Endothelial cell of umbilical vein (primary cell): ENCODE results near the gene TEX11. TPM values are rescaled to one million over a fixed set of nuclear protein-coding genes. Genes with fewer than 3 reads are reported as not detected.

Experiments
- BruUV-seq: library from RNA; stranded (reverse); fragments of 400-500 nt; replicated peaks from 2 replicates; lab custom pipeline; 2021; lab: Mats Ljungman, UMichigan
- CTCF ChIA-PET: fragments of 300-600, 350-600 bp; sonication (Branson Sonifier 250); formaldehyde crosslinking; loops from one replicate; lab custom pipeline; 2021; ENCODE audit warnings: antibody characterized with exemption, inconsistent platforms; lab: Charles Lee
- POLR2A ChIA-PET: fragments of 300-600, 350-600 bp; sonication (Branson Sonifier 250); formaldehyde crosslinking; loops from one replicate; lab custom pipeline; 2021; ENCODE audit warnings: antibody characterized with exemption, inconsistent platforms; lab: Charles Lee
- DNase-seq: peaks from one replicate; pipeline ENCODE4 v3.0.0-alpha.2; 2011; ENCODE audit warnings: low read depth, low spot score
- FAIRE-seq: peaks from 2 replicates; lab custom pipeline; 2011; peaks lifted over from hg19 to GRCh38; lab: Jason Lieb, UNC
- H2AFZ ChIP-seq: 2 replicates; pipeline ENCODE4 v1.6.0; 2012; ENCODE audit warnings: low read depth, low read length, control low read depth, inconsistent platforms
- H3K27ac ChIP-seq: 2 replicates; pipeline ENCODE4 v1.5.1; 2011; ENCODE audit warnings: low read depth, mild to moderate bottlenecking, control low read depth, low read length, moderate library complexity; ENCODE audit not compliant: insufficient read depth
- H3K27me3 ChIP-seq, 2 experiments: 2 replicates each; pipeline versions ENCODE4 v1.6.0 to v1.6.1; 2011; ENCODE audit warnings: low read length in 2 of 2, mixed read lengths in 1 of 2; ENCODE audit not compliant: control insufficient read depth in 2 of 2, insufficient read depth in 2 of 2
- H3K36me3 ChIP-seq, 2 experiments: 2 replicates in 1 of 2; 3 replicates in 1 of 2; pipeline ENCODE4 v1.5.1; 2011; ENCODE audit warnings: low read length in 2 of 2, mild to moderate bottlenecking in 1 of 2, moderate library complexity in 1 of 2; ENCODE audit not compliant: control insufficient read depth in 2 of 2, insufficient read depth in 2 of 2; ENCODE audit errors: extremely low read depth in 1 of 2
- H3K4me1 ChIP-seq: 3 replicates; pipeline ENCODE4 v1.5.1; 2011; ENCODE audit warnings: mild to moderate bottlenecking, low read length; ENCODE audit not compliant: control insufficient read depth, insufficient read depth; ENCODE audit errors: extremely low read depth
- H3K4me2 ChIP-seq: 2 replicates; pipeline ENCODE4 v1.6.1; 2011; ENCODE audit warnings: low read length, control low read depth, mixed read lengths; ENCODE audit not compliant: insufficient read depth
- H3K4me3 ChIP-seq, 3 experiments: fragments of 200-600 bp in 1 of 3; sonication (generic), shearing (Covaris generic) in 1 of 3; replicated peaks in 1 of 3; 2 replicates each; pipeline ENCODE4 v1.5.1; 2011 to 2016; ENCODE audit warnings: control low read depth in 3 of 3, low read length in 3 of 3, mild to moderate bottlenecking in 2 of 3, inconsistent platforms in 1 of 3, low read depth in 1 of 3, moderate library complexity in 1 of 3; ENCODE audit not compliant: insufficient read depth in 1 of 3
- H3K79me2 ChIP-seq: 2 replicates; pipeline ENCODE4 v1.6.0; 2012; ENCODE audit warnings: low read length, inconsistent platforms; ENCODE audit not compliant: control insufficient read depth, insufficient read depth
- H3K9ac ChIP-seq: replicated peaks from 2 replicates; pipeline ENCODE3; 2011; ENCODE audit warnings: low read length, control low read depth; ENCODE audit not compliant: insufficient read depth; ENCODE audit errors: extremely low read depth
- H3K9me1 ChIP-seq: replicated peaks from 3 replicates; pipeline ENCODE4 v1.6.0; 2011; ENCODE audit warnings: mild to moderate bottlenecking, low read length; ENCODE audit not compliant: control insufficient read depth, insufficient read depth; ENCODE audit errors: extremely low read depth
- H3K9me3 ChIP-seq: replicated peaks from 2 replicates; pipeline ENCODE4 v1.5.1; 2012; ENCODE audit warnings: low read length, inconsistent platforms; ENCODE audit not compliant: control insufficient read depth, insufficient read depth
- H4K20me1 ChIP-seq: replicated peaks from 2 replicates; pipeline ENCODE3; 2011; ENCODE audit warnings: mild to moderate bottlenecking, low read length; ENCODE audit not compliant: control insufficient read depth, insufficient read depth; ENCODE audit errors: extremely low read depth
- CTCF ChIP-seq, 2 donors: IDR thresholded peaks; 1 replicate in 1 of 2; 2 replicates in 1 of 2; pipeline ENCODE4 v1.5.1; 2011; ENCODE audit warnings: low read length in 2 of 2, mild to moderate bottlenecking in 2 of 2, moderate library complexity in 2 of 2, control low read depth in 1 of 2, inconsistent platforms in 1 of 2, low read depth in 1 of 2; ENCODE audit not compliant: insufficient read depth in 1 of 2; ENCODE audit errors: extremely low read depth in 1 of 2
- EZH2 ChIP-seq: IDR thresholded peaks from 2 replicates; pipeline ENCODE4 v1.6.1; 2012; ENCODE audit warnings: borderline replicate concordance, low read depth, mild to moderate bottlenecking, moderate library complexity, low read length, inconsistent platforms; ENCODE audit not compliant: severe bottlenecking
- FOS ChIP-seq: IDR thresholded peaks from 2 replicates; pipeline ENCODE4 v1.6.1; 2011; ENCODE audit warnings: mild to moderate bottlenecking, low read length, moderate library complexity, borderline replicate concordance; ENCODE audit not compliant: insufficient read depth
- GATA2 ChIP-seq: IDR thresholded peaks from 2 replicates; pipeline ENCODE4 v1.7.0; 2011; ENCODE audit warnings: low read depth, mild to moderate bottlenecking, moderate library complexity, mixed read lengths, low read length; ENCODE audit not compliant: insufficient read length, insufficient read depth
- JUN ChIP-seq: IDR thresholded peaks from 2 replicates; pipeline ENCODE4 v1.6.1; 2011; ENCODE audit warnings: borderline replicate concordance, low read depth; ENCODE audit not compliant: insufficient read length, insufficient read depth
- MAX ChIP-seq: IDR thresholded peaks from 2 replicates; pipeline ENCODE4 v1.6.1; 2011; ENCODE audit not compliant: insufficient read depth, insufficient read length
- MYC ChIP-seq: IDR thresholded peaks from one replicate; pipeline ENCODE4 v1.6.1; 2011; ENCODE audit warnings: mild to moderate bottlenecking, low read depth, low read length
- POLR2A ChIP-seq: IDR thresholded peaks from 2 replicates; pipeline ENCODE4 v1.6.1; 2012; ENCODE audit warnings: low read depth, mild to moderate bottlenecking, control low read depth, low read length
- POLR2AphosphoS5 ChIP-seq: IDR thresholded peaks from 2 replicates; pipeline ENCODE4 v1.6.1; 2012; ENCODE audit warnings: low read depth, mild to moderate bottlenecking, control low read depth, low read length, moderate library complexity; ENCODE audit not compliant: insufficient read depth
- dilution Hi-C: fragments of 300-500 bp; cut with MboI; formaldehyde crosslinking; loops from one replicate; pipeline ENCODE4 v1.15.0; 2019; ENCODE audit warnings: low sequenced_read_pairs; ENCODE audit not compliant: extremely low pct_ligation_motif_present
- intact Hi-C: fragments of 100-400 bp; cut with micrococcal nuclease; formaldehyde crosslinking; loops from one replicate; pipeline ENCODE4 v1.10.0; 2022
- polyA plus RNA-seq, 4 experiments: library from polyadenylated mRNA; depleted of rRNA in 3 of 4; stranded (reverse) in 3 of 4; unstranded in 1 of 4; fragments of >200 nt; gene quantifications; 2 replicates each; pipeline versions ENCODE4 v1.2.1 to v1.2.3, GENCODE V29; 2011 to 2012; ENCODE audit warnings: missing spikeins in 1 of 4
- total RNA-seq: library from RNA; stranded (reverse); gene quantifications from 2 replicates; pipeline ENCODE4 v1.2.3, GENCODE V29; 2021

TEX11 gene
- total and polyA plus RNA-seq, 2 donors (not counting 3 experiments of a cell fraction or from before 2014, with no cell fraction given), result not detected

GRCh38 chrX:70504772-70505450 lies 403.6 kb downstream of the TEX11 start:
- dilution Hi-C loops, result no loop called here
- Histone ChIP-seq H3K79me2 (no peaks in the 10 kb centered on the region), H3K36me3 (no peaks in the 10 kb centered on the region), H3K27me3 (no peaks in the 10 kb centered on the region), H2AFZ (no peak overlapping the region), H3K9me1 (no peaks in the 10 kb centered on the region), H3K9ac (no peak overlapping the region), H4K20me1 (no peaks in the 10 kb centered on the region), H3K27ac (no peak overlapping the region), H3K4me2 (no peak overlapping the region), H3K4me3 (no peak overlapping the region), H3K4me1 (peaks cover 15% of the 10 kb centered on the region), H3K9me3 (no peaks in the 10 kb centered on the region)
- ChIA-PET POLR2A (no interaction called here), CTCF (interaction anchor here (1.4 kb wide), 1 partner anchor 53 kb away, joined by 3 read pairs; no protein-coding TSS in a partner anchor)
- intact Hi-C loops, result no loop called here
- DNase-seq, result no peak
- TF ChIP-seq GATA2 (no peak), MAX (no peak), POLR2A (no peak), JUN (no peak), POLR2AphosphoS5 (no peak), CTCF (IDR thresholded peaks at IDR 0.05; ENCODE audit: extremely low read depth in 1 of 2, insufficient read depth in 1 of 2, low read depth in 1 of 2, low read length in 2 of 2) (no peak), FOS (no peak), MYC (no peak), EZH2 (no peak)
- no TSS peak for BruUV-seq
- FAIRE-seq, result no peak
